Smooth muscle cell of trachea (primary cell): ENCODE data around the gene SPR. TPM values are rescaled to one million over a fixed set of nuclear protein-coding genes. Genes with fewer than 3 reads are reported as not detected.

Experiments
- total RNA-seq: library from RNA; depleted of rRNA; stranded (reverse); fragments of >200 nt; gene quantifications from 2 replicates; pipeline ENCODE4 v1.2.1, GENCODE V29; 2014

The SPR gene
- 20.5 and 32.6 TPM in 2 replicates for total RNA-seq

DNA sequence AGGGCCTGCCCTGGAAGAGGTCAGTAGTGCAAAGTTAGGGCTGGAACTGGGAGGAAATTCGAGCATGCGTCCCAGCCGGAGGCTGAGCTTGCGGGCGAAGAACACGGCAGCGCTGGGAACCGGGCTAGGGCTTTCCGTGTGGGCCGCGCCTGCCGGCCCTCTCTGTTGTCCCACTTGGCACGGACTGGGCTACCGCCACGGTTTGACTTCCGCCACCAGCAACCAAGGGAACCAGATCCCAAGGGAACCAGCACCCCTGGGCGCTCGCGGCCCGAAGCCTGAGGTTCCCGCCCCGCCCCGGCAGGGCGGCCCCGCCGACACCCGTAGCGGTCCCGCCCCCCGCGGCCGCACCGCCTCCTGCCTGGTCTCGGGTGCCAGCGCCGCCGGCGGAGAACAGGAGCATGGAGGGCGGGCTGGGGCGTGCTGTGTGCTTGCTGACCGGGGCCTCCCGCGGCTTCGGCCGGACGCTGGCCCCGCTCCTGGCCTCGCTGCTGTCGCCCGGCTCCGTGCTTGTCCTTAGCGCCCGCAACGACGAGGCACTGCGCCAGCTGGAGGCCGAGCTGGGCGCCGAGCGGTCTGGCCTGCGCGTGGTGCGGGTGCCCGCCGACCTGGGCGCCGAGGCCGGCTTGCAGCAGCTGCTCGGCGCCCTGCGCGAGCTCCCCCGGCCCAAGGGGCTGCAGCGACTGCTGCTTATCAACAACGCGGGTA lies at the start of gene SPR:
TSS of gene SPR (plus strand) at position 377 of the 708 bp plus-strand sequence. CDS start at position 402, 25 bp downstream.

DNA sequence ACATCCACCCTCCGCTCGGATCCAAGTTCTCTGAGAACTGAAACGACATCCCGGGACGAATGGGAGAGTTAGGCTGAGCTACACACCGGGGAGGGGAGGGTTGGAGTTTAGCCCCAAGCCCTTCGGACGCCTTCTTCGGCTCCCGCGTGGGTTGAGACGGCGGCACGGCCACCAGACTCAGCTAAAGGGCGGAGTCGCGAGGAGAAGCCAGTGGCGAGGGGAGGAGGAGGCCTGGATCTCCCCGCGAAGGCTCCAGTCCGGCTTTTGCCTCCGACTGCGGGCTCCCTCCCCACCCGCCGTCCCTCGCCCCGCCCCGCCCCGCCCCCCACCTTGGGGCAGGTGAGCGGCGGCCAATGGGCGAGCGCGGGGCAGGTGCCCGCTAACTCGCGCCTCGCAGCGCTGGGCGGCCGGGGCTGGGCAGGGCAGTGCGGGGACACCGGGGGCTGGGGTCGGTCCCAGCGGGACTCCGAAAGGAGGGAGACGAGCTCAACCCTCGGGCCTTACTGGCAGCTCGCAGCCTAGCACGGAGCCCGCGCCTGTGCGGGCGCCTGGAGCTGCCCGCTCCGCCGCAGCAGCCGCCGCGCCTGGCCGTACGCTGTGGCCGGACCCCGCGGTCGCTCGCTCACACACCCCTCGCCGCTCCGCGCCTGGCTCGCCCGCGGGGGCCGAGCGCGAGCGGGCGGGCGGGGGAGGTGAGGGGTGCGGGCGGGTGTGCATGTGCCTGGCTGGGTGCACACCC lies 30.1 kb downstream of the SPR start, which contains the start of gene EMX1:
TSS of gene EMX1 (plus strand) at position 382 of the 739 bp plus-strand sequence. CDS start at position 716, 334 bp downstream.

Other genes with a start within 250 kb of the SPR start
- 27.1 and 33.2 TPM in 2 replicates for gene EXOC6B, start 61.4 kb upstream of the SPR start, total RNA-seq
- not detected in 2 replicates for gene EMX1, start 30.1 kb downstream of the SPR start, total RNA-seq
- gene SFXN5, start 184.3 kb downstream of the SPR start, total RNA-seq: 12.7 and 14.0 TPM in 2 replicates
- 46.0 and 70.5 TPM in 2 replicates for gene RAB11FIP5, start 225.5 kb downstream of the SPR start, total RNA-seq